Measurements from ENCODE around the gene TRAF4.

DNA sequence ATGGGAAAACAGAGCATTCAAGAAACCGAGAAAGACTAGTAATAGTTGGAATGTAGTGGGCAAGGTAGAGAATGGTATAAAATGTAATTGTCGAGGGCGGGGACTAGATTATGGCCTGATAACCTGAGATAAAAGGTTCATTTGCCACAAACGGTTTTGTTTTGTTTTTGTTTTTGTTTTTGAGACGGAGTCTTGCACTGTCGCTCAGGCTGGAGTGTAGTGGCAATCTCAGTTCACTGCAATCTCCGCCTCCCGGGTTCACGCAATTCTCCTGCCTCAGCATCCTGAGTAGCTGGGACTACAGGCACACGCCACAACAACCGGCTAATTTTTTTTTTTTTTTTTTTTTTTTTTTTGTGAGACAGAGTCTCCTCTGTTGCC lies 13.9 kb upstream of the TRAF4 start:
- no peak for TF ChIP-seq EZH2 (IDR thresholded peaks at IDR 0.05; ENCODE audit: borderline replicate concordance, low read length)
- TF ChIP-seq, protein P1, sequence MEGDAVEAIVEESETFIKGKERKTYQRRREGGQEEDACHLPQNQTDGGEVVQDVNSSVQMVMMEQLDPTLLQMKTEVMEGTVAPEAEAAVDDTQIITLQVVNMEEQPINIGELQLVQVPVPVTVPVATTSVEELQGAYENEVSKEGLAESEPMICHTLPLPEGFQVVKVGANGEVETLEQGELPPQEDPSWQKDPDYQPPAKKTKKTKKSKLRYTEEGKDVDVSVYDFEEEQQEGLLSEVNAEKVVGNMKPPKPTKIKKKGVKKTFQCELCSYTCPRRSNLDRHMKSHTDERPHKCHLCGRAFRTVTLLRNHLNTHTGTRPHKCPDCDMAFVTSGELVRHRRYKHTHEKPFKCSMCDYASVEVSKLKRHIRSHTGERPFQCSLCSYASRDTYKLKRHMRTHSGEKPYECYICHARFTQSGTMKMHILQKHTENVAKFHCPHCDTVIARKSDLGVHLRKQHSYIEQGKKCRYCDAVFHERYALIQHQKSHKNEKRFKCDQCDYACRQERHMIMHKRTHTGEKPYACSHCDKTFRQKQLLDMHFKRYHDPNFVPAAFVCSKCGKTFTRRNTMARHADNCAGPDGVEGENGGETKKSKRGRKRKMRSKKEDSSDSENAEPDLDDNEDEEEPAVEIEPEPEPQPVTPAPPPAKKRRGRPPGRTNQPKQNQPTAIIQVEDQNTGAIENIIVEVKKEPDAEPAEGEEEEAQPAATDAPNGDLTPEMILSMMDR (IDR thresholded peaks at IDR 0.05; ENCODE audit: low read length) = no peak

All from OCI-LY1 (cell line).